Measurements from ENCODE around the gene SRP9. TPM values are rescaled to one million over a fixed set of nuclear protein-coding genes. Genes with fewer than 3 reads are reported as not detected.
"Not testable (repeated sequence)": the region's sequence is repeated elsewhere in the genome, so short reads cannot be mapped to it uniquely, and the experiment has no call there.

SRP9 gene
- total RNA-seq, 1 donor from 2014 or later: 252 TPM

DNA sequence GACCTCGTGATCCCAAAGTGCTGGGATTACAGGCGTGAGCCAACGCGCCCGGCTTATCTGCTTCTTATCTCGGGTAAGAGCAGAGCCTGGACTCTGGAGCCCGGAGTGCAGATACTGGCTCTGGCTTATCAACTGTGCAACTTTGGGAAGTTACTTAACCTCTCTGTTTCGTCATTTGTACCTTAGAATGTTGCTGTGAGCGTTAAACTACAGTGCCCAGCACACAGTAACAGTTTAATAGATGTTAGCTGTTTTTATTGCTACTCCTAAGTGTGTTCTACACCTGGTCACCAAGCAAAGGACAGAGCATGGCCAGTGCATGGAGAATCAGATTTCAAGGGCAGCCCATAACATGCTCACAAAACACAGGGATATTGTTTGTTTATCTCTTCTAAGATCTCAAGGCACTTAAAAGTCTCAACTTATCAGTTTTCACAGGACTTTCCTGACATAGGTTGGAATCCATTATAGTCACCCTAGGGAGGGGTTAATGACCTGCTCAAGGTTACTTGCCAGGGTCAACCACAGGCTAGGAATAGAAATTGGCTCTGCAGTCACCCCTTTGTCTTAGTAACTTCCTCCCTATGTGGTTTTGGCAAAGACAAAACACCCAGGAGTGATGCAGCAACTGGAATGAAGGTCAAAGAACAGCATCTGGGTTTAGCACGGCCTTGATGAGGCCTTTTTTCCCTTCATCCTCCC, 22.5 kb upstream of the SRP9 start:
- Mint-ChIP-seq H3K27ac (ENCODE audit: unreplicated experiment) (no peak overlapping the region), H3K27me3 (ENCODE audit: unreplicated experiment) (peaks cover 2% of the 10 kb centered on the region), H3K9me3 (ENCODE audit: unreplicated experiment) (no peaks in the 10 kb centered on the region), H3K4me3 (ENCODE audit: unreplicated experiment) (no peak overlapping the region), H3K36me3 (ENCODE audit: low read depth, unreplicated experiment) (no peaks in the 10 kb centered on the region), H3K4me1 (ENCODE audit: unreplicated experiment) (peaks cover 7% of the 10 kb centered on the region)
- TF ChIP-seq, protein P1, sequence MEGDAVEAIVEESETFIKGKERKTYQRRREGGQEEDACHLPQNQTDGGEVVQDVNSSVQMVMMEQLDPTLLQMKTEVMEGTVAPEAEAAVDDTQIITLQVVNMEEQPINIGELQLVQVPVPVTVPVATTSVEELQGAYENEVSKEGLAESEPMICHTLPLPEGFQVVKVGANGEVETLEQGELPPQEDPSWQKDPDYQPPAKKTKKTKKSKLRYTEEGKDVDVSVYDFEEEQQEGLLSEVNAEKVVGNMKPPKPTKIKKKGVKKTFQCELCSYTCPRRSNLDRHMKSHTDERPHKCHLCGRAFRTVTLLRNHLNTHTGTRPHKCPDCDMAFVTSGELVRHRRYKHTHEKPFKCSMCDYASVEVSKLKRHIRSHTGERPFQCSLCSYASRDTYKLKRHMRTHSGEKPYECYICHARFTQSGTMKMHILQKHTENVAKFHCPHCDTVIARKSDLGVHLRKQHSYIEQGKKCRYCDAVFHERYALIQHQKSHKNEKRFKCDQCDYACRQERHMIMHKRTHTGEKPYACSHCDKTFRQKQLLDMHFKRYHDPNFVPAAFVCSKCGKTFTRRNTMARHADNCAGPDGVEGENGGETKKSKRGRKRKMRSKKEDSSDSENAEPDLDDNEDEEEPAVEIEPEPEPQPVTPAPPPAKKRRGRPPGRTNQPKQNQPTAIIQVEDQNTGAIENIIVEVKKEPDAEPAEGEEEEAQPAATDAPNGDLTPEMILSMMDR (IDR thresholded peaks at IDR 0.05; ENCODE audit: unreplicated experiment): no peak
- no peak for DNase-seq (ENCODE audit: low spot score)

DNA sequence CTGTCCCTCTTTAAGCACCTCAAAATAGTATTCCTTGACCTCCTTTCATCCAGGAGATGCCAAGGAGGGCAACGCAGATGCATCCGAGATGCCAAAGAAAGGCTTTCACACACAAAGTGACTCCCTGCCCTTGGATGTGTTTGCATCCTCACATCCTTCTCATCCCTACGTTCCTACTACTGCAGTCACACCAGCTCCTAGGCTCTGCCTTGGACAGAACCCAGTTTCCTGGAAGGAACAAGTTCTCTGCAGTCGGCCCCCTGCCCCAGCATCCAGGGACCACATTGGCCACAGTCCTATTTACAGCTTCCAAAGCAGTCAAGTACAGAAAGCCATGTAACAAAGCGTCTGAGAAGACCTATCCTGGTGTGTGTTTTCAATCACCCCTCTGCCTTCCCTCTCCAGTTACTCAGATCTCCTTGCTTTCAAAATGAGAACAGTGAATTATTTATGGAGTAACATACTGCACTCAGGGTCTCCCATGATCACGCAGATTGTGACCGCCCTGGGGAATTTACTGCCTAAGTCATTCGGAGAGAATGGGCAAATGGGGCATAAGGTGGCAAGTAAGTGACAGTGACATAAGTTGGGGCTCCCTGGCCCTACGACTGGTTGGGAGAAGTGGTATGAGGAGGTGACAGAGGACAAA, 21.8 kb upstream of the SRP9 start:
- Mint-ChIP-seq H3K27ac (ENCODE audit: unreplicated experiment) (no peak overlapping the region), H3K36me3 (ENCODE audit: low read depth, unreplicated experiment) (no peaks in the 10 kb centered on the region), H3K9me3 (ENCODE audit: unreplicated experiment) (no peaks in the 10 kb centered on the region), H3K27me3 (ENCODE audit: unreplicated experiment) (peaks cover 2% of the 10 kb centered on the region), H3K4me3 (ENCODE audit: unreplicated experiment) (no peak overlapping the region), H3K4me1 (ENCODE audit: unreplicated experiment) (peaks cover 7% of the 10 kb centered on the region)
- DNase-seq (ENCODE audit: low spot score): no peak
- TF ChIP-seq, protein P1 (IDR thresholded peaks at IDR 0.05; ENCODE audit: unreplicated experiment): no peak

GRCh38 chr1:225757927-225758656, 19.5 kb upstream of the SRP9 start:
- TF ChIP-seq, protein P1 (IDR thresholded peaks at IDR 0.05; ENCODE audit: unreplicated experiment): no peak
- Mint-ChIP-seq H3K9me3 (ENCODE audit: unreplicated experiment) (no peaks in the 10 kb centered on the region), H3K27ac (ENCODE audit: unreplicated experiment) (no peak overlapping the region), H3K27me3 (ENCODE audit: unreplicated experiment) (peaks cover 2% of the 10 kb centered on the region), H3K36me3 (ENCODE audit: low read depth, unreplicated experiment) (no peaks in the 10 kb centered on the region), H3K4me1 (ENCODE audit: unreplicated experiment) (peaks cover 7% of the 10 kb centered on the region), H3K4me3 (ENCODE audit: unreplicated experiment) (no peak overlapping the region)
- DNase-seq (ENCODE audit: low spot score): no peak

DNA sequence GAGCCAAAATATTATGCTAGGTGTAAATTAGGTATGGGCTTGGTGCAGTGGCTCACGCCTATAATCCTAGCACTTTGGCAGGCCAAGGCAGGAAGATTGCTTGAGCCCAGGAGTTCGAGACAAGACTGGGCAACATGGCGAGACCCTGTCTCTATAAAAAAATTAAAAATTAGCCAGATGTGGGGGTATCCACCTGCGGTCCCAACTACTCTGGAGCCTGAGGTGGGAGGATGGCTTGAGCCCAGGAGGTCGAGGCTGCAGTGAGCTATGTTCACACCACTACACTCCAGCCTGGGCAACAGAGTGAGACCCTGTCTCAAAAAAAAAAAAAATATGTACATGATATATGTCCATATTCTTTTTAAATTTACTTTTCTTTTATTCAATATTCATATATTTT, 17.7 kb upstream of the SRP9 start:
- H3K9me3 Mint-ChIP-seq (ENCODE audit: unreplicated experiment): not testable (repeated sequence)
- peaks cover 16% of the 10 kb centered on the region for H3K4me1 Mint-ChIP-seq (ENCODE audit: unreplicated experiment)

GRCh38 chr1:225760531-225760930, 17.1 kb upstream of the SRP9 start:
- Mint-ChIP-seq H3K4me1 (ENCODE audit: unreplicated experiment) (peaks cover 12% of the 10 kb centered on the region), H3K36me3 (ENCODE audit: low read depth, unreplicated experiment) (no peaks in the 10 kb centered on the region), H3K27me3 (ENCODE audit: unreplicated experiment) (no peaks in the 10 kb centered on the region)

More for the DNA sequence above, 17.7 kb upstream of the SRP9 start:
- not testable (repeated sequence) for H3K36me3 Mint-ChIP-seq (ENCODE audit: low read depth, unreplicated experiment); DNase-seq (ENCODE audit: low spot score); H3K27ac Mint-ChIP-seq (ENCODE audit: unreplicated experiment); H3K4me3 Mint-ChIP-seq (ENCODE audit: unreplicated experiment); H3K27me3 Mint-ChIP-seq (ENCODE audit: unreplicated experiment)

GRCh38 chr1:225761395-225761794, 16.2 kb upstream of the SRP9 start:
- DNase-seq (ENCODE audit: low spot score); H3K36me3 Mint-ChIP-seq (ENCODE audit: low read depth, unreplicated experiment); H3K4me3 Mint-ChIP-seq (ENCODE audit: unreplicated experiment); H3K4me1 Mint-ChIP-seq (ENCODE audit: unreplicated experiment); H3K27ac Mint-ChIP-seq (ENCODE audit: unreplicated experiment); H3K27me3 Mint-ChIP-seq (ENCODE audit: unreplicated experiment); H3K9me3 Mint-ChIP-seq (ENCODE audit: unreplicated experiment): not testable (repeated sequence)

More at GRCh38 chr1:225760531-225760930, 17.1 kb upstream of the SRP9 start:
- Mint-ChIP-seq H3K9me3 (ENCODE audit: unreplicated experiment) (no peaks in the 10 kb centered on the region), H3K27ac (ENCODE audit: unreplicated experiment) (no peak overlapping the region), H3K4me3 (ENCODE audit: unreplicated experiment) (no peak overlapping the region)
- TF ChIP-seq, protein P1 (IDR thresholded peaks at IDR 0.05; ENCODE audit: unreplicated experiment): no peak
- no peak for DNase-seq (ENCODE audit: low spot score)
